Osteoblast (primary cell): Measurements from ENCODE around the gene CASD1. TPM values are rescaled to one million over a fixed set of nuclear protein-coding genes. Genes with fewer than 3 reads are reported as not detected.
A peak's percentile ranks its signal among the peaks of the same experiment; 100 is the strongest.

Source experiments
- DNase-seq: peaks from one replicate; pipeline ENCODE4 v3.0.0; 2011; ENCODE audit warnings: low spot score, mixed read lengths; ENCODE audit not compliant: insufficient read length; ENCODE audit errors: missing footprints
- H2AFZ ChIP-seq: 2 replicates; pipeline ENCODE4 v1.6.0; 2011; ENCODE audit warnings: mild to moderate bottlenecking, low read length
- H3K27ac ChIP-seq: 2 replicates; pipeline ENCODE4 v1.5.1; 2011; ENCODE audit warnings: mild to moderate bottlenecking, low read depth, low read length, moderate library complexity
- H3K27me3 ChIP-seq: 2 replicates; pipeline ENCODE4 v1.6.0; 2012; ENCODE audit warnings: mild to moderate bottlenecking, control low read depth, inconsistent platforms, low read length, moderate library complexity; ENCODE audit not compliant: insufficient read depth
- H3K36me3 ChIP-seq: 2 replicates; pipeline ENCODE4 v1.5.1; 2011; ENCODE audit warnings: mild to moderate bottlenecking, low read length, control low read depth, moderate library complexity; ENCODE audit not compliant: insufficient read depth
- H3K4me1 ChIP-seq: 2 replicates; pipeline ENCODE4 v1.5.1; 2011; ENCODE audit warnings: mild to moderate bottlenecking, low read length, control low read depth, moderate library complexity; ENCODE audit not compliant: insufficient read depth
- H3K4me2 ChIP-seq: 2 replicates; pipeline ENCODE4 v1.6.0; 2011; ENCODE audit warnings: mild to moderate bottlenecking, low read length; ENCODE audit not compliant: insufficient read depth
- H3K4me3 ChIP-seq: fragments of 200-600 bp; sonication (generic); 3 replicates; pipeline ENCODE4 v1.5.1; 2012; ENCODE audit warnings: mild to moderate bottlenecking, low read length, inconsistent platforms; ENCODE audit not compliant: insufficient read depth
- H3K79me2 ChIP-seq: 2 replicates; pipeline ENCODE4 v1.6.0; 2012; ENCODE audit warnings: mild to moderate bottlenecking, low read length, control low read depth, inconsistent platforms; ENCODE audit not compliant: insufficient read depth
- H3K9me3 ChIP-seq: 2 replicates; pipeline ENCODE4 v1.5.1; 2011; ENCODE audit warnings: low read depth, low read length, control low read depth
- H4K20me1 ChIP-seq: 2 replicates; pipeline ENCODE4 v1.6.0; 2012; ENCODE audit warnings: mild to moderate bottlenecking, low read length, control low read depth; ENCODE audit not compliant: insufficient read depth
- CTCF ChIP-seq: IDR thresholded peaks from 2 replicates; pipeline ENCODE4 v1.5.1; 2011; ENCODE audit warnings: mild to moderate bottlenecking, low read depth, low read length, moderate library complexity; ENCODE audit errors: extremely low read depth
- total RNA-seq: library from RNA; depleted of rRNA; stranded (reverse); fragments of >200 nt; gene quantifications from 2 replicates; pipeline ENCODE4 v1.2.3, GENCODE V29; 2012

Gene CASD1
- total RNA-seq, 1 donor: 20.6 TPM

- Histone ChIP-seq H3K9me3 (no peaks in the 10 kb centered on the region), H3K4me3 (no peak overlapping the region), H3K36me3 (no peaks in the 10 kb centered on the region), H3K27me3 (no peaks in the 10 kb centered on the region), H3K4me1 (peaks cover 4% of the 10 kb centered on the region), H2AFZ (no peak overlapping the region), H3K4me2 (no peak overlapping the region), H3K79me2 (no peaks in the 10 kb centered on the region), H4K20me1 (no peaks in the 10 kb centered on the region), H3K27ac (no peak overlapping the region)
- no peak for TF ChIP-seq CTCF
- no peak for DNase-seq
These were observed 16.3 kb downstream of the CASD1 start for GRCh38 chr7:94525923-94526322.

- Histone ChIP-seq H3K4me2 (no peak overlapping the region), H2AFZ (no peak overlapping the region), H3K36me3 (no peaks in the 10 kb centered on the region), H4K20me1 (no peaks in the 10 kb centered on the region), H3K4me3 (no peak overlapping the region), H3K27ac (no peak overlapping the region), H3K79me2 (no peaks in the 10 kb centered on the region), H3K27me3 (no peaks in the 10 kb centered on the region), H3K4me1 (peaks cover 4% of the 10 kb centered on the region), H3K9me3 (no peaks in the 10 kb centered on the region)
- no peak for TF ChIP-seq CTCF
- DNase-seq: peak; percentile 76
These were observed 19.9 kb downstream of the CASD1 start for GRCh38 chr7:94529516-94529915.

GRCh38 chr7:94530109-94530508 lies 20.5 kb downstream of the CASD1 start:
- Histone ChIP-seq H3K4me2 (no peak overlapping the region), H3K27me3 (no peaks in the 10 kb centered on the region), H4K20me1 (no peaks in the 10 kb centered on the region), H3K9me3 (no peaks in the 10 kb centered on the region), H3K36me3 (no peaks in the 10 kb centered on the region), H3K27ac (no peak overlapping the region), H3K79me2 (no peaks in the 10 kb centered on the region), H3K4me3 (no peak overlapping the region), H2AFZ (no peak overlapping the region), H3K4me1 (peaks cover 4% of the 10 kb centered on the region)
- TF ChIP-seq CTCF: no peak
- DNase-seq: no peak

- Histone ChIP-seq H3K4me2 (no peak overlapping the region), H3K36me3 (no peaks in the 10 kb centered on the region), H4K20me1 (no peaks in the 10 kb centered on the region), H2AFZ (no peak overlapping the region), H3K79me2 (no peaks in the 10 kb centered on the region), H3K4me3 (no peak overlapping the region), H3K27me3 (no peaks in the 10 kb centered on the region), H3K4me1 (peaks cover 4% of the 10 kb centered on the region), H3K9me3 (no peaks in the 10 kb centered on the region), H3K27ac (no peak overlapping the region)
- DNase-seq: no peak
- TF ChIP-seq CTCF: no peak
These were observed 23.1 kb downstream of the CASD1 start for GRCh38 chr7:94532676-94533075.
